ENCODE results near the gene ELL.

GRCh38 chr19:18543814-18544475, 22.1 kb upstream of the ELL start:
- TF ChIP-seq CTCF (conservative IDR thresholded peaks at IDR 0.05; ENCODE audit: low read depth, low read length) (0 out of 2 replicates have a peak, but pooled peaks have one; percentile 13), EZH2 (IDR thresholded peaks at IDR 0.05; ENCODE audit: low read length, unreplicated experiment) (no peak)

All from PC-3 (cell line).